ENCODE measurements around the gene NLRP6. TPM values are rescaled to one million over a fixed set of nuclear protein-coding genes. Genes with fewer than 3 reads are reported as not detected.

Gene NLRP6
- total RNA-seq (2022) (not detected in 2 replicates), Bru-seq, nascent RNA (not detected), BruChase-seq, experiment 1, labeled RNA remaining after a 6-hour chase (not detected), BruChase-seq, experiment 2, labeled RNA remaining after a 2-hour chase (not detected)
- long read RNA-seq = 0 reads

- H3K9me3 Mint-ChIP-seq (ENCODE audit: unreplicated experiment) = no peaks in the 10 kb centered on the region
- TF ChIP-seq, protein P1, sequence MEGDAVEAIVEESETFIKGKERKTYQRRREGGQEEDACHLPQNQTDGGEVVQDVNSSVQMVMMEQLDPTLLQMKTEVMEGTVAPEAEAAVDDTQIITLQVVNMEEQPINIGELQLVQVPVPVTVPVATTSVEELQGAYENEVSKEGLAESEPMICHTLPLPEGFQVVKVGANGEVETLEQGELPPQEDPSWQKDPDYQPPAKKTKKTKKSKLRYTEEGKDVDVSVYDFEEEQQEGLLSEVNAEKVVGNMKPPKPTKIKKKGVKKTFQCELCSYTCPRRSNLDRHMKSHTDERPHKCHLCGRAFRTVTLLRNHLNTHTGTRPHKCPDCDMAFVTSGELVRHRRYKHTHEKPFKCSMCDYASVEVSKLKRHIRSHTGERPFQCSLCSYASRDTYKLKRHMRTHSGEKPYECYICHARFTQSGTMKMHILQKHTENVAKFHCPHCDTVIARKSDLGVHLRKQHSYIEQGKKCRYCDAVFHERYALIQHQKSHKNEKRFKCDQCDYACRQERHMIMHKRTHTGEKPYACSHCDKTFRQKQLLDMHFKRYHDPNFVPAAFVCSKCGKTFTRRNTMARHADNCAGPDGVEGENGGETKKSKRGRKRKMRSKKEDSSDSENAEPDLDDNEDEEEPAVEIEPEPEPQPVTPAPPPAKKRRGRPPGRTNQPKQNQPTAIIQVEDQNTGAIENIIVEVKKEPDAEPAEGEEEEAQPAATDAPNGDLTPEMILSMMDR (IDR thresholded peaks at IDR 0.05; ENCODE audit: unreplicated experiment) = no peak
- intact Hi-C loops (cut with micrococcal nuclease) = no loop called here
- no peak within 1 kb of the TSS for H3K4me3 Mint-ChIP-seq (ENCODE audit: unreplicated experiment)
- no TSS peak for BruUV-seq (replicated peaks)
- no peak within 1 kb of the TSS for H3K27ac Mint-ChIP-seq (ENCODE audit: low read depth, unreplicated experiment)
- no peaks in the 10 kb centered on the region for H3K36me3 Mint-ChIP-seq (ENCODE audit: insufficient read depth, unreplicated experiment)
- no peak for DNase-seq (ENCODE audit: unreplicated experiment)
- H3K4me1 Mint-ChIP-seq (ENCODE audit: insufficient read depth, unreplicated experiment) = no peaks in the 10 kb centered on the region
- H3K27me3 Mint-ChIP-seq (ENCODE audit: insufficient read depth, unreplicated experiment) = peaks cover 54% of the 10 kb centered on the region
- ChIA-PET CTCF (interaction anchor here (0.5 to 1.1 kb wide), 6 partner anchors 10 to 70 kb away, joined by 3 to 5 read pairs (median 3); no protein-coding TSS in a partner anchor), POLR2A (no interaction called here)
Measured at GRCh38 chr11:278001-278951, at the start of gene NLRP6. TSS of gene NLRP6 (plus strand) at chr11:278407. CDS start at chr11:278570, 163 bp downstream.

- Mint-ChIP-seq H3K27ac (ENCODE audit: low read depth, unreplicated experiment) (no peak overlapping the region), H3K4me1 (ENCODE audit: insufficient read depth, unreplicated experiment) (peaks cover 26% of the 10 kb centered on the region), H3K27me3 (ENCODE audit: insufficient read depth, unreplicated experiment) (no peaks in the 10 kb centered on the region), H3K4me3 (ENCODE audit: unreplicated experiment) (no peak overlapping the region), H3K9me3 (ENCODE audit: unreplicated experiment) (no peaks in the 10 kb centered on the region), H3K36me3 (ENCODE audit: insufficient read depth, unreplicated experiment) (peaks cover 50% of the 10 kb centered on the region)
- ChIA-PET POLR2A (interaction anchor here (2.4 kb wide), 1 partner anchor 22 kb away, joined by 23 read pairs; the partner anchor contains the start of genes BET1L and RIC8A), CTCF (interaction anchor here (1.2 kb wide), 1 partner anchor 18 kb away, joined by 6 read pairs; no protein-coding TSS in a partner anchor)
- TF ChIP-seq, protein P1 (IDR thresholded peaks at IDR 0.05; ENCODE audit: unreplicated experiment) = no peak
- DNase-seq (ENCODE audit: unreplicated experiment) = no peak
- no TSS peak for BruUV-seq (replicated peaks)
- intact Hi-C loops (cut with micrococcal nuclease) = no loop called here
Measured at GRCh38 chr11:230431-230830, 47.8 kb upstream of the NLRP6 start.

GRCh38 chr11:232783-233565 lies 45.2 kb upstream of the NLRP6 start:
- TF ChIP-seq, protein P1 (IDR thresholded peaks at IDR 0.05; ENCODE audit: unreplicated experiment) = no peak
- peak overlapping the region; percentile 19 for H3K27ac Mint-ChIP-seq (ENCODE audit: low read depth, unreplicated experiment)
- intact Hi-C loops (cut with micrococcal nuclease) = no loop called here
- H3K36me3 Mint-ChIP-seq (ENCODE audit: insufficient read depth, unreplicated experiment) = peaks cover 44% of the 10 kb centered on the region
- BruUV-seq (replicated peaks) = no TSS peak
- POLR2A ChIA-PET = interaction anchor here (0.5 to 6.5 kb wide), 3 partner anchors 14 to 222 kb away, joined by 3 to 136 read pairs (median 4); partner anchors contain the start of genes BET1L and RIC8A
- DNase-seq (ENCODE audit: unreplicated experiment) = no peak
- no peak overlapping the region for H3K4me3 Mint-ChIP-seq (ENCODE audit: unreplicated experiment)
- CTCF ChIA-PET = interaction anchor here (0.7 kb wide), 1 partner anchor 273 kb away, joined by 3 read pairs; no protein-coding TSS in a partner anchor
- H3K4me1 Mint-ChIP-seq (ENCODE audit: insufficient read depth, unreplicated experiment) = peaks cover 19% of the 10 kb centered on the region
- H3K9me3 Mint-ChIP-seq (ENCODE audit: unreplicated experiment) = no peaks in the 10 kb centered on the region
- H3K27me3 Mint-ChIP-seq (ENCODE audit: insufficient read depth, unreplicated experiment) = no peaks in the 10 kb centered on the region
